SJCRH30 (cell line): ENCODE data around the gene KAZN. TPM values are rescaled to one million over a fixed set of nuclear protein-coding genes. Genes with fewer than 3 reads are reported as not detected.
A peak's percentile ranks its signal among the peaks of the same experiment; 100 is the strongest.
"Not testable (repeated sequence)": the region's sequence is repeated elsewhere in the genome, so short reads cannot be mapped to it uniquely, and the experiment has no call there.

Source experiments
- DNase-seq, 2 experiments: peaks; one replicate each; pipeline ENCODE4 v3.0.0-alpha.2; 2015 to 2020
- H3K27ac ChIP-seq: fragments of 250-450 bp; sonication (Bioruptor Pico); 2 replicates; pipeline ENCODE4 v1.5.1; 2020; ENCODE audit warnings: mild to moderate bottlenecking, moderate library complexity
- H3K27me3 ChIP-seq: fragments of 250-450 bp; sonication (Bioruptor Pico); 2 replicates; pipeline ENCODE4 v1.5.1; 2020; ENCODE audit warnings: mild to moderate bottlenecking, moderate library complexity
- H3K36me3 ChIP-seq: fragments of 250-450 bp; sonication (Bioruptor Pico); 2 replicates; pipeline ENCODE4 v1.5.1; 2020; ENCODE audit warnings: mild to moderate bottlenecking, moderate library complexity
- H3K4me1 ChIP-seq: fragments of 250-450 bp; sonication (Bioruptor Pico); 2 replicates; pipeline ENCODE4 v1.5.1; 2020; ENCODE audit warnings: mild to moderate bottlenecking, moderate library complexity
- H3K4me3 ChIP-seq: fragments of 250-450 bp; sonication (Bioruptor Pico); 2 replicates; pipeline ENCODE4 v1.5.1; 2020; ENCODE audit warnings: mild to moderate bottlenecking, moderate library complexity
- H3K9me3 ChIP-seq: fragments of 250-450 bp; sonication (Bioruptor Pico); replicated peaks from 2 replicates; pipeline ENCODE4 v1.5.1; 2020; ENCODE audit warnings: mild to moderate bottlenecking, moderate library complexity
- total RNA-seq: library from RNA; depleted of rRNA; stranded (reverse); fragments of >200 nt; shearing (Covaris generic); gene quantifications from 2 replicates; pipeline ENCODE4 v1.2.3, GENCODE V29; 2014

Gene KAZN
- total RNA-seq, 1 experiment from 2014 or later = 0.10 TPM

GRCh38 chr1:15122331-15122730 is 523.8 kb downstream of the KAZN start:
- no peak overlapping the region for H3K27ac ChIP-seq
- no peak overlapping the region for H3K4me3 ChIP-seq
- no peaks in the 10 kb centered on the region for H3K9me3 ChIP-seq
- no peak for DNase-seq
- H3K36me3 ChIP-seq = no peaks in the 10 kb centered on the region
- H3K4me1 ChIP-seq = no peaks in the 10 kb centered on the region
- 0 out of 2 replicates have a peak, but pooled peaks cover 1% of the 10 kb centered on the region for H3K27me3 ChIP-seq

- no peak for DNase-seq
- Histone ChIP-seq H3K4me3 (no peak overlapping the region), H3K36me3 (no peaks in the 10 kb centered on the region), H3K27ac (no peak overlapping the region), H3K27me3 (no peaks in the 10 kb centered on the region), H3K4me1 (no peaks in the 10 kb centered on the region), H3K9me3 (no peaks in the 10 kb centered on the region)
Observed at GRCh38 chr1:15123270-15123669, 524.8 kb downstream of the KAZN start.

GRCh38 chr1:15123925-15124324 is 525.4 kb downstream of the KAZN start:
- no peak for DNase-seq

DNA sequence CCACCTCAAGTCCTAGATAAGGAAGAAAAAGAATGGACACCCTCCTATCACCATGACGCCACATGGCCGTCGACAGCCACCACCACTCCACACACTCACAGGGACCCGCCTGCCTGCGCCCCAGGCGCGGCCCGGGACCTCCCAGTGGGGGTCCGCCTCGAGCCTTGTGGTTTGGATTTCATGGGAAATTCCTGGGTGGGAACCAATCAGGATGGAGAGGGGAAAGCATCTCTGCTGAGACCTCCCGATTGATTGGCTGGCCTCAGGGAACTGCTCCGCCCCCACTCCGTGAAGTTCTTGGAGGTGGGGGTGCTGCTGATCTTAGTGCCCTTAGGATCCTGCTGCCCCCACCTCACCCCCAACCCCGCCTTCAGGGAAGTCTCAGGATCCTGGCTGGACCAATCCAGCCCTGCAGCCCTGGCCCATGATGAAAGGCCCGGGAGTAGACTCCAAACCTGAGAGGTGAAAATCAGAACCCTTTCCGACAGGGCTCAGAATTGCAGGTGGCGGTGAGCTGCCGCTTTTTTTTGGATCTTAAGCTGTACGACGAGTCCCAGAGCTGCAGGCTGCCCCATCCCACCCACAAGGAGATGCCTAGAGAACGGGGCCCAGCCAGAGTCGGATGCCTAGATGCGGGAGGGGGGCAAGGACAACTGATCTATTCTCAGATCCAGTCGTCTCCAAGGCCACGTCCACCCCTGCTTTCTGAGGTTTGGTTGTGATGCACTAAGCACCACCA is 526.0 kb downstream of the KAZN start:
- no peak overlapping the region for H3K27ac ChIP-seq
- H3K27me3 ChIP-seq = no peaks in the 10 kb centered on the region
- no peak for DNase-seq
- H3K36me3 ChIP-seq = no peaks in the 10 kb centered on the region
- no peak overlapping the region for H3K4me3 ChIP-seq
- no peaks in the 10 kb centered on the region for H3K9me3 ChIP-seq
- H3K4me1 ChIP-seq = no peaks in the 10 kb centered on the region

More at GRCh38 chr1:15123925-15124324, 525.4 kb downstream of the KAZN start:
- no peaks in the 10 kb centered on the region for H3K4me1 ChIP-seq
- no peaks in the 10 kb centered on the region for H3K9me3 ChIP-seq
- no peaks in the 10 kb centered on the region for H3K36me3 ChIP-seq
- H3K4me3 ChIP-seq = no peak overlapping the region
- H3K27me3 ChIP-seq = no peaks in the 10 kb centered on the region
- H3K27ac ChIP-seq = no peak overlapping the region

GRCh38 chr1:15125101-15125745 is 526.7 kb downstream of the KAZN start:
- Histone ChIP-seq H3K4me3 (no peak overlapping the region), H3K9me3 (no peaks in the 10 kb centered on the region), H3K36me3 (no peaks in the 10 kb centered on the region), H3K27ac (no peak overlapping the region), H3K27me3 (no peaks in the 10 kb centered on the region), H3K4me1 (no peaks in the 10 kb centered on the region)
- no peak for DNase-seq

GRCh38 chr1:15128077-15128476 is 529.6 kb downstream of the KAZN start:
- Histone ChIP-seq H3K27me3 (no peaks in the 10 kb centered on the region), H3K27ac (no peak overlapping the region), H3K4me3 (no peak overlapping the region), H3K4me1 (no peaks in the 10 kb centered on the region), H3K9me3 (no peaks in the 10 kb centered on the region), H3K36me3 (no peaks in the 10 kb centered on the region)
- DNase-seq = no peak

- no peak overlapping the region for H3K27ac ChIP-seq
- H3K4me3 ChIP-seq = no peak overlapping the region
- H3K36me3 ChIP-seq = no peaks in the 10 kb centered on the region
- H3K4me1 ChIP-seq = no peaks in the 10 kb centered on the region
- H3K9me3 ChIP-seq = no peaks in the 10 kb centered on the region
- no peaks in the 10 kb centered on the region for H3K27me3 ChIP-seq
- DNase-seq = peak; percentile 76 to 94
Observed at GRCh38 chr1:15128520-15129313, 530.2 kb downstream of the KAZN start.

- Histone ChIP-seq H3K4me3 (no peak overlapping the region), H3K27ac (no peak overlapping the region), H3K36me3 (no peaks in the 10 kb centered on the region), H3K4me1 (no peaks in the 10 kb centered on the region), H3K27me3 (no peaks in the 10 kb centered on the region), H3K9me3 (no peaks in the 10 kb centered on the region)
- no peak for DNase-seq
Observed at GRCh38 chr1:15129944-15130343, 531.5 kb downstream of the KAZN start.

DNA sequence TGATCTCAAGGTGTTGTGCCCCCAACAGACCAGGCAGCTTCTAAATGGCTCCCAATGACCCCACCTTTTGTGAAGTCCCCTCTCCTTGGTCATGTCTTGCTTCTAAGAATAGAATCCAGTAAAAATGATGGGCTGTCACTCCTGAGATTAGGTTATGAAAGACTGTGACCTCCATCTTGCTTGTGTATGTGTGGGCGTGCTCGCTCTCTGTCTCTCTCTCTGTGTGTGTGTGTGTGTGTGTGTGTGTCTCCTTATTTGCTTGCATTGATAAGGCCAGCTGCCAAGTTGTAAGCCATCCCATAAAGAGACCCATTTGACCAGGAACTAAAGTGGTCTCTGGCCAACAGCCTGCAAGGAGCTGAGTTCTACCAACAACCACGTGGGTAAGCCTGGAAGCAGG is 532.1 kb downstream of the KAZN start:
- H3K4me3 ChIP-seq = no peak overlapping the region
- no peak for DNase-seq
- H3K4me1 ChIP-seq = no peaks in the 10 kb centered on the region
- H3K27me3 ChIP-seq = no peaks in the 10 kb centered on the region
- H3K27ac ChIP-seq = no peak overlapping the region
- no peaks in the 10 kb centered on the region for H3K36me3 ChIP-seq
- H3K9me3 ChIP-seq = no peaks in the 10 kb centered on the region

DNA sequence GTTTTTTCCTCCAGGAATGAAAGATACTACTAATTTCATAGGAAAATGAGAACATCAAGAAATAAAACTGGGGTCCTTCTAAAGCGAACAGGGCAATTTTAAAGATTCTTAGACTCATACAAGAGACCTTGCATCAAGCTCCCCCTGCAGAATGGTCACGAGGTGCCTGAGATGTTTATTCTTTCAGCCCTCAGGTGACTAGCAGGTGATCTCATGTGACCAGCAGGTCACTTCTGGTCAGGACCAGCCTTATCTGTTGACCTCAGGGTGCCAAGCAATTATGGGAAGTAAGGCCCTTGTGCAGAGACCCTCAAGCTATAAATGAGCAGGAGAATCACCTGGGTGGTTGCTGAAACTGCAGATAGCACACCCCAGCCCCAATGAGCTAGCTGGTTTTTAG is 534.5 kb downstream of the KAZN start:
- no peak overlapping the region for H3K27ac ChIP-seq
- H3K36me3 ChIP-seq = no peaks in the 10 kb centered on the region
- DNase-seq = no peak
- no peaks in the 10 kb centered on the region for H3K27me3 ChIP-seq
- no peak overlapping the region for H3K4me3 ChIP-seq
- no peaks in the 10 kb centered on the region for H3K9me3 ChIP-seq
- H3K4me1 ChIP-seq = no peaks in the 10 kb centered on the region

GRCh38 chr1:15134285-15134684 is 535.8 kb downstream of the KAZN start:
- DNase-seq = no peak
- no peaks in the 10 kb centered on the region for H3K27me3 ChIP-seq
- no peaks in the 10 kb centered on the region for H3K9me3 ChIP-seq
- no peak overlapping the region for H3K4me3 ChIP-seq
- H3K27ac ChIP-seq = no peak overlapping the region
- no peaks in the 10 kb centered on the region for H3K4me1 ChIP-seq
- H3K36me3 ChIP-seq = no peaks in the 10 kb centered on the region

DNA sequence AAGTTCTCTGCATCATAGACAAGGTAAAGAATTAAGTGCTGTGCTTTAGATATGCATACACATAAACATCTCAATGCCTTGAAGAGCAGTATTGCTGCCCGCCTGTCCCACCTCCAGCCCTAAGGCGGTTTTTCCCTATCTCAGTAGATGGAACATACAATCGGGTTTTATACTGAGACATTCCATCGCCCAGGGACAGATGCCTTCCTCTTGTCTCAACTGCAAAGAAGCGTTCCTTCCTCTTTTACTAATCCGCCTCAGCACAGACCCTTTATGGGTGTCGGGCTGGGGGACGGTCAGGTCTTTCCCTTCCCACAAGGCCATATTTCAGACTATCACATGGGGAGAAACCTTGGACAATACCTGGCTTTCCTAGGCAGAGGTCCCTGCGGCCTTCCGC is 537.1 kb downstream of the KAZN start:
- not testable (repeated sequence) for H3K9me3 ChIP-seq, H3K36me3 ChIP-seq, H3K27ac ChIP-seq, H3K4me3 ChIP-seq, H3K27me3 ChIP-seq, H3K4me1 ChIP-seq, DNase-seq

GRCh38 chr1:15137809-15138208 is 539.3 kb downstream of the KAZN start:
- Histone ChIP-seq H3K4me1 (peaks cover 12% of the 10 kb centered on the region), H3K27ac (no peak overlapping the region), H3K27me3 (no peaks in the 10 kb centered on the region), H3K4me3 (no peak overlapping the region), H3K9me3 (no peaks in the 10 kb centered on the region), H3K36me3 (no peaks in the 10 kb centered on the region)
- no peak for DNase-seq

DNA sequence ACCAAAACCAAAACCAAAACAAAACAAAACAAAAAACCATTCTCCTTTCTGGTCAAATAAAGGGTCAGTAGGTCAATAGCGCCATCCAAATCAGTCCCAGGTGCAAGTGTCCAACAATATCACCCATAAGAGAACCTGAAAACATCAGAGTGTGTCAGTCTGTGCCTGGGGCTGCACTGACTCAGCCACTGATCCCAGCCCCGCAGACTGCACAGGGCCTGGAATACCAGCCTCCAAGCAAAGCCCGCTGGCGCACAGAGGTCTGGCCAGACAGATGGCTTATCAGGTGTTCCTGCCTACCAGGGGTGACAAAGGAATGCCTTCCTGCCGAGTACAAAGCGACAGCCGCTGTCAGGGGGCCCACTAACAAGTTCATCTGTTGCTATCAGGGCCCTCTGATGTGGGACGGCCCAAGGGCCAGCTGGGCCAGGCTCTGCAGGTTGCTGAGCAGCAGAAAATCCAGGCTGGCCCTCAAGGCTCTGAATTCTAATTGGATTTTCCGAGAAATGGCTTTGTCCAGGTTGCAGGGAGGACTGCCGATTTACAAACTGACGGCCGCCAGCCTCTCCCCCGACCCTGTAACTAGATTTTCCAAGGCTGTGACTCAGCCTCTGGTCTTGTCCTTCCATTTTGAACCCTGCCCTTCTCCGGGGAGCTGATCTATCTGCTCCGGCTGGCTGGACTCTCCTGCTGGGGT is 541.3 kb downstream of the KAZN start:
- H3K36me3 ChIP-seq = no peaks in the 10 kb centered on the region
- no peak overlapping the region for H3K4me3 ChIP-seq
- no peaks in the 10 kb centered on the region for H3K9me3 ChIP-seq
- no peak overlapping the region for H3K27ac ChIP-seq
- peak; percentile 51 to 66 for DNase-seq
- no peaks in the 10 kb centered on the region for H3K27me3 ChIP-seq
- H3K4me1 ChIP-seq = peaks cover 12% of the 10 kb centered on the region
